Mesodermal cell (in vitro differentiated cells): Measurements from ENCODE around the gene PRDM12. TPM values are rescaled to one million over a fixed set of nuclear protein-coding genes. Genes with fewer than 3 reads are reported as not detected.

Experiments
- H3K27ac ChIP-seq: 2 replicates; pipeline ENCODE4 v1.7.0; 2013; ENCODE audit warnings: mild to moderate bottlenecking, low read depth, low read length, moderate library complexity; ENCODE audit not compliant: severe bottlenecking
- H3K36me3 ChIP-seq: 2 replicates; pipeline ENCODE4 v1.7.1; 2013; ENCODE audit warnings: mild to moderate bottlenecking, low read length, moderate library complexity; ENCODE audit not compliant: control insufficient read depth, insufficient read depth
- H3K4me1 ChIP-seq: one replicate; pipeline ENCODE4 v1.7.1; 2013; ENCODE audit warnings: mild to moderate bottlenecking, low read length; ENCODE audit not compliant: insufficient read depth, control insufficient read depth, poor library complexity, severe bottlenecking
- H3K4me3 ChIP-seq: 2 replicates; pipeline ENCODE4 v1.7.0; 2013; ENCODE audit warnings: low read length, control low read depth, mild to moderate bottlenecking; ENCODE audit not compliant: insufficient read depth, poor library complexity, severe bottlenecking; ENCODE audit errors: extremely low read depth
- H3K9me3 ChIP-seq: 2 replicates; pipeline ENCODE4 v1.7.1; 2013; ENCODE audit warnings: mild to moderate bottlenecking, low read length, moderate library complexity; ENCODE audit not compliant: control insufficient read depth
- WGBS, 2 experiments: methylation state at CpG; one replicate each; pipeline ENCODE4 v1.1.5; 2013; ENCODE audit warnings: missing lambda C conversion rate in 2 of 2; ENCODE audit not compliant: insufficient coverage in 2 of 2; 5-methylcytosine and 5-hydroxymethylcytosine counted together
- polyA plus RNA-seq, 2 experiments: library from polyadenylated mRNA; stranded (reverse); fragments of 50-300 nt; gene quantifications; one replicate each; pipeline ENCODE4 v1.2.3, GENCODE V29; 2013

The PRDM12 gene
- 0.11 TPM for polyA plus RNA-seq (2013, experiment 1 of 2)
- polyA plus RNA-seq (2013, experiment 2 of 2): 0.25 TPM

- WGBS, 2 experiments: 1% methylated on average over 58 to 59 of the region's 76 CpGs
- Histone ChIP-seq H3K4me3 (no peak within 1 kb of the TSS), H3K9me3 (no peaks in the 10 kb centered on the region), H3K27ac (no peak within 1 kb of the TSS), H3K4me1 (peaks cover 10% of the 10 kb centered on the region), H3K36me3 (no peaks in the 10 kb centered on the region)
Measured at GRCh38 chr9:130664251-130665028, at the start of gene PRDM12. PRDM12 (plus strand) TSS chr9:130664594; CDS start chr9:130664654, 60 bp downstream.

DNA sequence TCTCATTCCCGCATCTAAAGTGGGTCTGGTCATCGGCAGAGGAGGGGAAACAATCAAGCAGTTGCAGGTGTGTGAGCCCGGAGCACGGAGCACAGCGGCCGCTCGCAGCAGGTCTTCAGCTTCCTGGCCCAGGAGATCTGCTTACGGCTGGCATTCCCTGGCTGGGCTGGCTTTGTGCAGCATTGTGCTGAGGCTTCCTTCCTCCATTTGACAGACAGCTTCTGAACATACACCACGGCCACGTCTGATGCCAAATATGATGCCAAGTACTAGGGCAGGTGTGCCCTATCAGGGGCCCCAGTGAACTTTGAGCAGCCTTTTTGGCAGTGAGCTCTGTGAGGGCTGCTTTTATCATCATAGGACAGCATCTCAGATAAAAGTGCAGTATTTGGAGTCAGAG is 47.9 kb upstream of the PRDM12 start:
- H3K9me3 ChIP-seq: no peaks in the 10 kb centered on the region
- peaks cover 97% of the 10 kb centered on the region for H3K36me3 ChIP-seq
- 92 to 97% methylated on average over 10 of the region's 10 CpGs for whole genome bisulfite sequencing, 2 experiments
- H3K4me1 ChIP-seq: no peaks in the 10 kb centered on the region
- H3K4me3 ChIP-seq: no peak overlapping the region
- H3K27ac ChIP-seq: no peak overlapping the region

GRCh38 chr9:130623466-130623865 is 40.9 kb upstream of the PRDM12 start:
- H3K4me3 ChIP-seq: no peak overlapping the region
- H3K9me3 ChIP-seq: no peaks in the 10 kb centered on the region
- peaks cover 91% of the 10 kb centered on the region for H3K36me3 ChIP-seq
- H3K27ac ChIP-seq: no peak overlapping the region
- 96 to 98% methylated on average over 8 to 10 of the region's 10 CpGs for WGBS, 2 experiments
- peaks cover 6% of the 10 kb centered on the region for H3K4me1 ChIP-seq

DNA sequence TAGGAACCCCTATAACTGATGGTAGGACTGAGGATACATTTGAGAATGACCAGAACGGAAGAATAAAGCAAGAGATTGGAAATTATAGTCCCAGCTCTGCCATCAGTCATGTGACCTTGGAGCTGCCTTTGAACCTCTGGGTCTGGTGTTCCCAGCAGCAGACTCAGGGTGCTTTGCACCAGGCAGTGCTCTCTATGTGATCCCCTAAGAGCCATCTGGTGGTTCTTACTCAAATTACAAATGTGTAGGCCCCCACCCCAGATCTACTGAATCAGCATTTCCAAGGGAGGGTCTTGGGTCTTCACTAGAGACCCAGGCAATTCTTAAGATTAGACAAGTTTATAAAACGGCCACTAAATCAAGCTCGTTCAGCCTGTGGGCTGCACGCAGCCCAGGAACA is 40.2 kb upstream of the PRDM12 start:
- Histone ChIP-seq H3K9me3 (no peaks in the 10 kb centered on the region), H3K4me1 (peaks cover 6% of the 10 kb centered on the region), H3K4me3 (no peak overlapping the region), H3K36me3 (peaks cover 87% of the 10 kb centered on the region), H3K27ac (no peak overlapping the region)
- WGBS, 2 experiments: 78 to 100% methylated on average over 1 of the region's 4 CpGs

DNA sequence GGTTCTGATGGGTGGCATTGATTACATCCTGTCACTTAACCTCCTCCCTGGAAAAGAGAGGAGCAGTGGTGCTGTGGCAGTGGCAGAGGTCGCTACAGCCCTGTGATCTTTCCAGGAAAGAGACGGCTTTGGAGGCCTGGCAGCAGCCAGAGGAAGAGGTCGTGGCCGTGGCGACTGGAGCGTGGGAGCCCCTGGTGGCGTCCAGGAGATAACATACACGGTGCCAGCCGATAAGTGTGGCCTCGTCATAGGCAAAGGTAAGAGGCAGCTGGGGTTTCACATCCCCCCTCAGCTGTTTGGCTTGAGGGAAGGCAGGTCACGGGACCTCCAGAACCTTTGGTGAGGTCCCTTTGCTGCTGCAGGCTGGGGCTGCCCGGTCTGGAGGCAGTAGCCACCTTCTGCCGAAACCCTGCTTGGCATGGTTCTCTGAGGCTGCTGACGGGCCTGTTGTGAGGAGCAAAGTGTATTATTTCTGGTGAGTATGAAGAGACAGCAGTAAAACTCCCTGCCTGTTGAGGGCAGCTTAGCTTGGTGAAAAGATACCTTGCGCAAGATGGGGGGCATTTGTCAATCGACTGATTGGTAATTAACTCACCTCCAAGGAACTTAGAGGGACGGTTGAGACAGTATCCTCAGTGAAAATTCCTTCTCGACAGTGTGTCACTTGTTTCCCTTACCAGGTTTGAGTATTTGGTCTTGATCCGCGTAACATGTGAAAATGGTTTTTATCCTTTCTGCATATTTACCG is 38.0 kb upstream of the PRDM12 start:
- Histone ChIP-seq H3K4me3 (no peak overlapping the region), H3K9me3 (no peaks in the 10 kb centered on the region), H3K4me1 (peaks cover 6% of the 10 kb centered on the region), H3K27ac (no peak overlapping the region), H3K36me3 (peaks cover 87% of the 10 kb centered on the region)
- 89 to 94% methylated on average over 17 to 21 of the region's 21 CpGs for WGBS, 2 experiments

GRCh38 chr9:130627051-130627450 is 37.3 kb upstream of the PRDM12 start:
- Histone ChIP-seq H3K9me3 (no peaks in the 10 kb centered on the region), H3K36me3 (peaks cover 90% of the 10 kb centered on the region), H3K4me1 (peaks cover 6% of the 10 kb centered on the region), H3K27ac (no peak overlapping the region), H3K4me3 (no peak overlapping the region)
- 90 to 93% methylated on average over 5 to 10 of the region's 10 CpGs for WGBS, 2 experiments

GRCh38 chr9:130627896-130628792 is 36.2 kb upstream of the PRDM12 start:
- H3K36me3 ChIP-seq: peaks cover 90% of the 10 kb centered on the region
- 75 to 84% methylated on average over 10 to 13 of the region's 23 CpGs for WGBS, 2 experiments
- H3K27ac ChIP-seq: no peak overlapping the region
- peaks cover 6% of the 10 kb centered on the region for H3K4me1 ChIP-seq
- H3K9me3 ChIP-seq: no peaks in the 10 kb centered on the region
- no peak overlapping the region for H3K4me3 ChIP-seq

GRCh38 chr9:130629443-130630070 is 34.8 kb upstream of the PRDM12 start:
- Histone ChIP-seq H3K4me1 (peaks cover 6% of the 10 kb centered on the region), H3K27ac (no peak overlapping the region), H3K4me3 (no peak overlapping the region), H3K9me3 (no peaks in the 10 kb centered on the region), H3K36me3 (peaks cover 90% of the 10 kb centered on the region)
- 76 to 84% methylated on average over 10 to 11 of the region's 13 CpGs for WGBS, 2 experiments

GRCh38 chr9:130630071-130630450 is 34.3 kb upstream of the PRDM12 start:
- peaks cover 6% of the 10 kb centered on the region for H3K4me1 ChIP-seq
- H3K36me3 ChIP-seq: peaks cover 90% of the 10 kb centered on the region
- no peak overlapping the region for H3K27ac ChIP-seq
- H3K9me3 ChIP-seq: no peaks in the 10 kb centered on the region
- no peak overlapping the region for H3K4me3 ChIP-seq
- 87 to 90% methylated on average over 3 to 4 of the region's 4 CpGs for WGBS, 2 experiments
